Activated naive CD8-positive, alpha-beta T cell treated with anti-CD3 and anti-CD28 coated beads, Interleukin-2, amount 50 U/mL, for 16 hours (primary cell): ENCODE data around the gene USP24.
"Not testable (repeated sequence)": the region's sequence is repeated elsewhere in the genome, so short reads cannot be mapped to it uniquely, and the experiment has no call there.

Experiments used
- DNase-seq: peaks from one replicate; pipeline ENCODE4 v3.0.0-alpha.2; 2020; ENCODE audit warnings: low read depth, low spot score

USP24 gene

DNA sequence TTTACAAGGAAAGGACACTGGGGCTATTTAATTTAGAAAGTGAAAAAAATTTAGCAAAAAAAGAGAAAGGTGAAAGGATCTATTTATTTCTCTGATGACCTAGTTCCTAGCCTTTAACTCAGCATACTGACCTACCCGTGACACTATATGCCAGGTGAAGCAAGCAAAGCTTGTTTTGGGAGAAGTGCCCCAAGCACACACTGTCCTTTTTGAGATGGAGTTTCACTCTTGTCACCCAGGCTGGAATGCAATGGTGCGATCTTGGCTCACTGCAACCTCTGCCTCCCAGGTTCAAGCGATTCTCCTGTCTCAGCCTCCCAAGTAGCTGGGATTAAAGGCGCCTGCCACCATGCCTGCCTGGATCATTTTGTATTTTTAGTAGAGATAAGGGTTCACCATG is 14.6 kb upstream of the USP24 start:
- not testable (repeated sequence) for DNase-seq

DNA sequence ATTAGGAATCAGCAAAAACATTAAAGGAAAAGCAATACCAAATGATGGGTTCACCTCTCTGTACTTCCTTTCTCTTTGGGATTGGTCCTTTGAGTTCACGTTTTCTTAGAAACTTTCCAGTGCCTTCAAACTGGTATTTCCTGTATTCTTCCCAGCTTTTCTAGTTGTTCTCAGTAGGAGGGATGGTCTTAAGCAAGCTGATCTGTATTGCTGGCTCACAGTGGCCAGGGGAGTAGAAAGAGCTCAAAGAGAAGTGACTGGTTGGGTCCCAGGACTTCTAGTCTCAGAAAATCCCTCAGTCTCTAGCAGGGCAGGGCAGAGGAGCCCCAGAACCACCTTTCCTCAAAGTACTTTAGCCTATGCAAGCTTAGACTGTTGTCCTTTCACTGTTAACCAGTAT is 10.1 kb upstream of the USP24 start:
- no peak for DNase-seq

DNA sequence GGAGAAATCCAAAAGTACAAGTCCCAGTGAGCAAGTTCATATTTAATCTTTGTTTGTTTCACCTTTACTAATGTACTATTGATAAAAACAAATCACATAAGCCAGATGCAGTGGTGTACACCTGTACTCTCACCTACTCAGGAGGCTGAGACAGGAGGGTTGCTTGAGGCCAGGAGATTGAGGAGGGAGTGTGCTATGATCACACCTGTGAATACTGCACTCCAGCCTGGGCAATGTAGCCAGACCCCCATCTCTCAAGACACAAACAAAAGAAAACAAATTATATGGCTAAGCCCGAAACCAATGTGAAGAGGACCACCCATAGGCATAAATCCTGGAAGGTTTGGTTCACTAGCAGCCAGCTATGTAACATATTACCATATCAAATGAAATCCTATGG is 9.6 kb upstream of the USP24 start:
- no peak for DNase-seq

DNA sequence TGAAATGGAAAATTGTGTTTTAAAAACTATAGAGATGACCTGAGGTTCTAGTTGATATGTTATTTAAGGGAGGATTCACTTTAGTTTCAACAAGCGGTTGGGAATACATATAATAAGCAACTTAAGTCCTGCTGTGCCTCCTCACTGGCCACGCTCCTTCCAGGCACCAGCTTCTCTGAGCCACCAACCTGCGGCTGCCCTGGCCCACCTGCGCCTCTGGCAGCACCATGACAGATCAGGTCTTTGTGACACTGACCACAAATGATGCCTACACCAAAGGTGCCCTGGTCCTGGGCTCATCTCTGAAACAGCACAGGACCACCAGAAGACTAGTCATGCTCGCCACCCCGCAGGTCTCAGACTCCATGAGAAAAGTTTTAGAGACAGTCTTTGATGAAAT is 7.0 kb upstream of the USP24 start:
- no peak for DNase-seq

DNA sequence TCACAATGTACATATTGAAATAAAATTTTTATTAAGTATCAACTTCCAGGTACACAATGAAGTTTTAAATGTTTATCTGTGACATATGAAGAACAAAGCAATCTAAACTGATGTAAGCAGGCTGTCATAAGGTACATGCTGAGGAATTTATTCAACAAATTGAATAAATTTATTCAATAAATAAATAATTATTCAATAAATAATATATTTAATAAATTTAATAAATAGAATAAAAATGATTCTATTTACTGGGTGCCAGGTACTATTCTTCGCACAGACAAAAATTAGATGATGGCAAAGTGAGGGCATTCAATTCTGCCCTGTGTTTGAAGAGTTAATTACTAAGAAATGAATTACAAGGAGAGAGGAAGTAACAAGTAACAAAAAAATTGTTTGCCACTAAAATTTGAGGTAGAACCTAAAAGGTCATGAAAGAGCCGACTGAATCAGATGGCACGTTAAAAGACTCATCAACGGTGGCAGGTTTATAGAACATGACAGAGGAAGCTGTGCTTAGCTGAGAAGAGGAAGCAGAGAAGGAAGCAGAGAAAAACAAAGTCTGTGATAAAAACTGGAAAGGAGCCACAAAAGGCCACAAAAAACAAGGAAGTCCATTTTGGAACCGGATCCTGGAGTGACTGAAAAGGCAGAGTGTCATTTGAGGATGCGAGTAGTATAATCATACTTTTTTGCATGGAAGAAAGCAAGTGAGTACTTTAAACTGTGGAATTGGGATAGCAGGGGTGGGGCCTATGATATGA is 2.2 kb upstream of the USP24 start:
- no peak for DNase-seq

DNA sequence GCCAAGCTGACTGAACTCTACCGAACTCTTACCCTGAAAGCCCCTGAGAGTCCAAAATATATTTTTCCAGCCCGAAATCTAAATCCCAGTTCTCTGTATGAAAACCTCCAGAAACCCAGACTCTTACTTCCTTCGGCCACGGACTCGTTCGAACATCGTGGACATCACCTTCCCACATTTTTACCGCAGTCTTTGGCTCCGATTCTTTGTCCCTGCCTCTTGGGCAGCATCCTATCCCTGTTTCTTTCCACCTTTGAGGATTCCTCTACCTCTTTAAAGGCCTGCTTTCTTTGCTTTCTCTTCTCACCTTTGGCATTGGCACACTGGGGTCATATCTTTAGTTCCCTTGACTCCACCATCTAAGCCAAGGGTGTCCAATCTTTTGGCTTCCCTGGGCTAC is 932 bp upstream of the USP24 start:
- DNase-seq = no peak

DNA sequence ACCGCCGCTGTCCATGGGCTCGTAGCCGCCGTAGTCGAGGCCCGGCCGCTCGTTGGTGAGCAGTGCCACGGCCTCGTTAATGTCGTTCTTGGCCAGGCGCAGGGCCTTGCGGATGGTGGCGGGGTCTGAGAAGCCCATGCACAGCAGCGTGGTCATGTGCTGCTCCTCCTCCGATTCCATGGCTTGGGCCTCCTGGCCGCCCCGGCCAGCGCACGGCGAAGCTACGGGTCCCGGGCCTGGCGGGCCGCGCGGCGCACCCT is 300 bp downstream of the USP24 start:
- no peak for DNase-seq

DNA sequence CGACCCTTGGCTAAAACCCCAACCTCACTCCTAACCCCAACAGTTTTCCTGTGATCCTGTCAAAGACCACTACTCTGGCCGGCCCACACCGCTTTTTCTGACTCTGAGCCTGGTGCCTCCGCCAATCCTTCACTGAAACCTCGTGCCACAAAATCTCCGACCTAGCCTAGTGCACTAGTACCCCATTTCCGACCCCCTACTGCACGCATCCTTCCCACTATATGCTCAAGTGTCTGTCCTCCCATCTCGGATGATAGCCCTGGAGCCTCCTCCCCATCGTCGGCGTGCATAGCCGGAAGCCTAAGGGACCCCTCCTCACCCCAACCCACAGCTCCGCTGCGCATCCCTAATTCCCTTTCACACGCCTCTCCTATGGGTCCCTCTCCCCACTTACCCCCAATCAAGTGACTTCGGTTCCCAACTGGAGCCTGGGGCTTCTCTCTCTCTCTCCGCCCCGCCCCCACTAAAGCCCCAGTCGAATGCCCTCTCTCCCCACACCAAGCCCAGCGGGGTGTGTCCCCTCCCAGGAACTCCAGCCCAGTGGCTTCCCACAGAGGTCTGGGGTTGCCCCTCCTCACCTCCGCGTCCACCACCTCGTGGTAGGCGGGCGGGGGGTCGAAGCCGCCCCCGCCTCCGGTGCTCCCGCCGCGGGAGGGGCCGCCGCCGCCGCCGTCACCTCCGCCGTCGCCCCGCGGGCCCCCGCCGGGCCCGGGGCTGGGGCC is 791 bp downstream of the USP24 start:
- no peak for DNase-seq

DNA sequence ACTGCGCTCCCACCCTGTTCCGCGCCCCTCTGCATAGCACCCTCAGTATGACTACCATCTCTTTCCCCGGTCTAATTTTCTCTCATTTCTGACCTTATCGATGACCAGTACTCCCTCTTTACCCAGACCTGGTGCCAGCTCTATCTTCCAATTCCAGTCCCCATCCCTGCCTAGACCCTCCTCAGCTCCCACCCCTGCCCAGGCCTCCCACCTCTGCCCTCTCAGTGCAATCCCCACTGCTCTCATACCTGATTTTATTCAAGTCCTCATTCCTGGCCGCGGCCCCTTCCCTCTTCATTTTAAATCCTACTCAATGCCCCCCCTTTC is 1.3 kb downstream of the USP24 start:
- DNase-seq = no peak

DNA sequence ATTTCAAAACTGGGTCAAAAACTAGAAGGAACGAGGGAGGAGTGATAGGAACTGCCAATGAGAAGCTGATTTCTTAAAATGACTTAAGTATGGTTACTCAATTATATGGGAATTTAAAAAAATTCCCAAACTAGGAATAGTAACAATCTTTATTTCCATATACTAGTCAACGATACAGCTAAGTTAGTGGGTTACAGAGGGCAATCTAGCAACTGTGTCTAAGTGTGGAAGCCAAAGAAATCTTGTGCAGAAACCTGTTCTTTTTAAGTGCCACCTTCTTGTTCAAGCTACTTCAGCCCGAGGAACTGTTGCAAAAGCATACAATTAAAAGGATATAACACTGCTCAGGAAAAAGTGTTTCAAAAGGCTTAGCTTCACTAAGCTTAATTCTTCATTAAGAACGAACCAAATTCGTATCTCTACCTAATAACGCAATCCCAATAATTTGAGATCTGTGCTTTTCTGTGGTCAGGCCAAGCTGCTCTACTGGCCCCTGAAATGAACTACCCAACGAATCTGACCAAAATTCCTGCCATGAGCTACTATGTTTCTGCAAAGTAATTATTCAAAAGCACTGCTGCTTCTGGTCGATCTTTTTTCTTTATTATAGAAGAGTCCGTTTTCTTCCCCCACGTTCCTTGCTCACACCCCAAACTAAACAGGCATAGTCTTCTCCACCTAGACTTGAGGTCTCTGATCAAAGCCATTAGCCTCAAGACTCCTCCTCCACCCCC is 1.8 kb downstream of the USP24 start:
- DNase-seq = no peak

DNA sequence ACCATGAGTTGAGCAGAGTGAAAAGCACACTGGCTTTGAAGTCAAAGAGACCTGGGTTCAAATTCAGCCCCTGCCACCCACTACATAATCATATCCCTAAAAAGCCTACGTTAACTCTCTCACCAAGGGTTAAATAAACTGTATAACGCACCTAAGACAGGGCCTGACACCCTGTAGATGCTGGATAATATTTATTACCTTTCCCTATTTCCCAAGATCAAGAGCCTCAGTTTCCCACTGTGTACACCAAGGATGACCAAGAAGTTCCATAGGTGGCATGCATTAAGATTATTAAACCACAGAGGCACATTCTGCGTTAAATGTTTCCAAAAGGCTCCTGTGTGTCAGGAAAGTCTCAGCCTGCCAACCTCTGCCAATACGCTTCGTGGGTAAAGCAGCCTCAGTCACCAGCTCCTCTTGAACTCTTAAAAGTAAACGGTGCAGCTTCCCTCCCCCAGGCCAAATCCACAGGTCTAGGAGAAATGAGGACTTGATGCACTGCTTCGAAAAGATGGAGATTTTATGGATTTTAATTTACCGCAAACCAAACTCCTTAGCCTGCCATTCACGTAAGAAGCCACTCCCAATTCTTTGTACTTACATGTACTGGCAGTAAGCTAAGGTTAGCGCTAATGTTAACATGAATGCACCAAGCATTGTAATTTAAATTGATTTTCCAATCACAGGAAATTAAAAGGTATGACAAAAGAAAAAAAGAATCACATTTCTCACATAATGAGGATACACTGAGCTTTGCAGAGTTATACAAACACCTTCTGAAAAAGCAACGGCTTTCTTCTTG is 2.6 kb downstream of the USP24 start:
- no peak for DNase-seq

DNA sequence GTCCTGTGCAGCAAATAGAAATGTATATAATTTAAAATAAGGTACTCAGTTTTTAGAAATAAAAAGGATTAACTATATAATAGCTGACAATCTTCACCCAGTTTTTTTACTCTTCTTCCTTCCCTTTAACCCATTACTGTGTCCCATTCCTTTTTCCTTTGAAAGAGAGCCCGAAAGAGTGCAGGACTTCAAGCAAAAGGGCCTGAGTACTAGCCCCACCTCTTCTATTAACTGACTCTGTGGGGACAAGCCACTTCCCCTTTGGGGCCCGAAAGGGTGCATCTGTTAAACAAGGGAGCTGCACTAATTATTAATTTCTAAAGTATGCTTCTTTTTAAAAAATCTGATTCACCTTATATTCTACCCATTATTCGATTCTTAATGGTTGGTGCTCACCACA is 3.3 kb downstream of the USP24 start:
- no peak for DNase-seq

DNA sequence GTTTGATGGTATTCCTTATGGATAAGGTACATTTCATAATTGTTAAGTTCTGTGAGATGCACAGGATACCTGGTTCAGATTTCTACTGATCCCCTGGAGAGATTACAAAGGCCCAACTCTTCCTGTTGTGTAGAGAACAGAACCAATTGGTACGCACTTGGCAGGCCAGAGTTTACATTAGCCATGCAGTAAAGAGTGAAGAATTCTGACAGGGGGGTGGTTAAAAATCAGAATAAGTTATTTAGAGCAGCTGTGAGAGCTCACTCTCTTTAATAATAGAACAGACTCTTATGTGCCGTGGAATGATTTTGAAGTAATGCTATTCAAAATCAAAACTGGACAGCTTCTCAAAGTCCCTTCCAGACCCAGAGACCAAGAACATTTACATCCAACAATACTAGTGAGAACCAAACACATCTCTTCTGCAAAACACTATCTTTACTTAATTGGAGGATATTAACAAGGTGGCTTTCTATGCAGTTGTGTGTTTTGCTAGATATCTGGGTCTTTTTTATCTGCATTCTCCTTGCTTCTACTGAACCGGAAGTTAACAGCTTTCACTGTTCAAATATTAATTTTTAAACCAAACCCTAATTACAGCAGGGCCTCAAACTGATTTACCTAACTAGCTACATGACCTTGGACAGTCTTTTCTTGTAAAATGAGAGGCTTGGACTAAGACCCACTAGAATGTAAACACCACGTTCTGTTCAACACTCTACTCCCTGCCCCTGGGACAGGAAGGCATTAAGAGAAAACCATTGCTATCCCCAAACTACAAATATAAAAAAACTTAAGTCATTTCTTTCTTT is 4.0 kb downstream of the USP24 start:
- no peak for DNase-seq

DNA sequence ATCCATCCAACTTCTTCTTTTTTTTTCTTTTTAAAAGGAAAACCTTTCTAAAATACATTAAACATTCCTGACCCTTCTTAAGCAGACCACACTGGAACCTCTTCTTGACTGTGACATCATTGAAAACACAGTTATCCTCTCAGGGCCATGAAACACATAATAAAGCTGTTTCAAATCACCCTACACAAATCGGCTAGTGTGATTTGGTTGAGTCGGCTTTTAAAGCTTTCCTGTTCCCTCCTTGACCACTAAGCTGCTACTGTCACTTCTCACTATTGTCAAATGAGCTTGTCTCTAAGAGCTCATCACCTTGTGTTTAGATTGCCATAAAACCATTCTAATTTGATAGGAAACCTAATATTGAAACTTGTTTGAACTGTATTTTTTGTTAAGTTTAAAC is 5.9 kb downstream of the USP24 start:
- no peak for DNase-seq

DNA sequence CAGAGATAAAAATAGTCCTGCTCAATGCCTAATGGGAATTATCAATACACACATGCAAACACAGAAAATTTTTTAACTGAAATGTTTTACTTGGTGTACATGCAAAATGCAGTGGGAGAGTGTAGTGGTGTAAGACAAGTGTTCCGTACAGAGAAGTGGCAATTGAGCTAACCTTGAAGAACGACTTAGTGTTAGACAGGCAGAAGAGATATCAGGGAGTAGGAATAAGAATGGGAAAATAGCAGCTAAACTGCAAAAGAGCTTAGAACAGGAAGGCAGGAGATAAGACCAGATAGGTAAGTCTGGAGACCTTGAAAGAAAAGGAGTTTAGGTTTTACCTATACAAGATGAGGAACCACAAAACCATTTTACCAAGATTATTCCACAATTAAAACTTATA is 9.0 kb downstream of the USP24 start:
- DNase-seq = no peak

DNA sequence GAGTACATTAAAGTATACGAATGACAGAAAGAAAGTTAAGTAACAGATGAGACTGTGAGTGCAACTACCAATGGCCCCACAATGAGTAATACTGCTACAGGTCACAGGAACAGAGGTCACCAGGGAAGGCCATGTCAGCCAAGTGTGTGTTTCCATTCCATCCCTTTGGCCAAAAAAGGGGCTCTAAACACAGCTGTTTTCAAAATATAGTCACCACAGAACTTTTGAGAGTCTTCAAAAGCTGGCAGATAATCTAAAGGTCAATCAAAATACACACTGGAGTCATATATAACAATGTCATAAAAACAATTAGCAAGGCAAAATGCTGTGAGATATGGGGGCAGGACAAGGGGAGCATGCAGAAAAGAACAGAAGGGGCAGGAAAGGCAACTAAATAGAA is 10.2 kb downstream of the USP24 start:
- no peak for DNase-seq

DNA sequence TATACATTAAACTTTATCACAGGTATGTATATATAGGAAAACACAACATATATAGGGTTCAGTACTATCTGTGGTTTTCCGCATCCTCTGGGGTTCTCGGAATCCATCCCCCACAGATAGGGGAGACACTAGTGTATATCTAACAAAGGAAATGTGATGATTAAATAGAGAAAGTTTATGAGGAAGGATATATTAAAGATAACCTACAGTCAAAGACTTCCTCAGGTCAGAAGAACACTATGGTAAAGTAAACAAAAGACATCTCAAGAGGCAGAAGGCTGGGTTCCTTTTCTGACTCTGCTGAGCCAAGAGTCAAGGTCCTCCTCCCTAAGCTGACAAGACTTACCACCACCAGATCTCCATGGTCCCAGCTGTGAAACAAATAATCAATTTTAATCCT is 12.1 kb downstream of the USP24 start:
- DNase-seq = no peak

DNA sequence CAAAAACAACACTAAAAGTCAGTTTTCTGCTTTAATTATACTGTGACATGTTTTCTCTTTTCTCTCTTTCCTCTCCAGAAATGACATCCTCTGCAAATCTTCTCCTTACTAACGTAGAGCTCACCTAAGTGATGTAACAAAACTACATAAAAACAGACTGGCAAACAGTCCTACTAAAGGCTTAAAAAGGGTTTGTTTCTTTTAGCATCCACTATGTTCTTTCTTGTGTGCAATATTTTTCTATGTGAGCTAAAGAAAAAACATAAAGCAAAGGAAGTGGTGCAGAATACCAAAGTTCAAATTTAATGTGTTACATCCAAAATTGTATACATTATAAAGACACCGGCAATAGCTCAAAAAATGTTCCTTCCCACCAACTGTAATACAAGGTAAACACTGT is 14.5 kb downstream of the USP24 start:
- DNase-seq = no peak

DNA sequence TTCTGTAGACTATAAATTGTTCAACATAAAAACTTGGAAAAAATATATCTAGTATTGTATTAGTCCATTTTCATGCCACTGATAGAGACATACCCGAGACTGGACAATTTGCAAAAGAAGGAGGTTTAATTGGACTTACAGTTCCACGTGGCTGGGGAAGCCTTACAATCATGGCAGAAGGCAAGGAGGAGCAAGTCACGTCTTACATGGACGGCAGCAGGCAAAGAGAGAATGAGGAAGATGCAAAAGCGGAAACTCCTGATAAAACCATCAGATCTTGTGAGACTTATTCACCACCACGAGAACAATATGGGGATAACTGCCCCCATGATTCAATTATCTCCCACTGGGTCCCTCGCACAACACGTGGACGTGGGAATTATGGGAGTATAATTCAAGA is 15.4 kb downstream of the USP24 start:
- not testable (repeated sequence) for DNase-seq

DNA sequence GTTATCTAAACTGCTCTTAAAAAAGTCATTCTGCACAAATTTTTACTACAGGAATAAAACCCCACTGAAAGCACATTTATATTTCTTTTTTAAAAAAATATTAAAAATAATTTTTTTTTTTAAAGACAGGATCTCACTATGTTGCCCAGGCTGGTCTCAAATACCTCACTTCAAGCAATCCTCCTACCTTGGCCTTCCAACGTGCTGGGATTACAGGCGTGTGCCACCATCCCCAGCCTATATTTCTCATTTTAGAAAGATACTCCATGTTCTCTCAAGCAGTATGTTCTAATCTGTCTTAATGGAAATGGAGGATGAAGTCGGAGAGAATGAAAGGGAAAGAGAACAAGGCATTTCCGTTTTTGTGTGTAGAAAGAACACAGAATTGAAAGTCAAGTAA is 17.1 kb downstream of the USP24 start:
- no peak for DNase-seq

DNA sequence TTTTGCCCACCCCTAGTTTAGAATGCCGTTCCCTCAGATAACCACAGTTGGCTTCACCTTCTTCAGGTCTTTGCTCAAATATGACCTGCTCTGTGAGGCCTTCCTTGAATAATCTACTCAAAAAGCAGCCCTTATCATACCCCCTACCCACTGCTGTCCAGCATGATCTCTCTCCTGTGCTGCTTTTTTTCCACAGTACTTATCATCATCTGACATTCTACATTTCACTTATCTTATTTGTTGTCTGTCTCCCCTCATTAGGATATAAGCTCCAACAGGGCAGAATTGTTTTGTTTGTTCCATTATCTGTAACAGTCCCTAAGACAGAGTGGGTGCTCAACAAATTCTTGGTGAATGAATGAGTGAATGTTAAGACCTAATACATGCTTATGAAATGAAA is 18.1 kb downstream of the USP24 start:
- DNase-seq = no peak
